Ectodermal cell (in vitro differentiated cells): ENCODE data around the gene GGT7. TPM values are rescaled to one million over a fixed set of nuclear protein-coding genes. Genes with fewer than 3 reads are reported as not detected.
"Not testable (repeated sequence)": the region's sequence is repeated elsewhere in the genome, so short reads cannot be mapped to it uniquely, and the experiment has no call there.

Source experiments
- H3K27ac ChIP-seq: 2 replicates; pipeline ENCODE4 v1.7.0; 2013; ENCODE audit warnings: mild to moderate bottlenecking, low read depth, low read length; ENCODE audit not compliant: insufficient read depth, poor library complexity, severe bottlenecking
- H3K27me3 ChIP-seq: 2 replicates; pipeline ENCODE4 v1.7.0; 2013; ENCODE audit warnings: mild to moderate bottlenecking, low read length; ENCODE audit not compliant: insufficient read depth, control insufficient read depth, poor library complexity, severe bottlenecking
- H3K36me3 ChIP-seq: one replicate; pipeline ENCODE4 v1.7.0; 2013; ENCODE audit warnings: low read length; ENCODE audit not compliant: control insufficient read depth, insufficient read depth
- H3K4me1 ChIP-seq: one replicate; pipeline ENCODE4 v1.7.0; 2013; ENCODE audit warnings: low read length; ENCODE audit not compliant: control insufficient read depth, insufficient read depth
- H3K4me3 ChIP-seq: 2 replicates; pipeline ENCODE4 v1.7.0; 2013; ENCODE audit warnings: low read depth, low read length, control low read depth; ENCODE audit not compliant: insufficient read depth
- H3K9me3 ChIP-seq: 2 replicates; pipeline ENCODE4 v1.7.0; 2013; ENCODE audit warnings: mild to moderate bottlenecking, low read length, moderate library complexity; ENCODE audit not compliant: control insufficient read depth
- WGBS, 2 experiments: methylation state at CpG; one replicate each; pipeline ENCODE4 v1.1.7; 2013; ENCODE audit warnings: missing lambda C conversion rate in 2 of 2; 5-methylcytosine and 5-hydroxymethylcytosine counted together
- polyA plus RNA-seq, 4 experiments: library from polyadenylated mRNA; stranded (reverse); fragments of 50-300 nt; gene quantifications; one replicate each; pipeline ENCODE4 v1.2.3, GENCODE V29; 2013

The GGT7 gene
- polyA plus RNA-seq (2013, experiment 1 of 4), result 40.0 TPM
- 41.5 TPM for polyA plus RNA-seq (2013, experiment 2 of 4)
- polyA plus RNA-seq (2013, experiment 3 of 4), result 30.4 TPM
- 38.3 TPM for polyA plus RNA-seq (2013, experiment 4 of 4)

- H3K27ac ChIP-seq, result no peak within 1 kb of the TSS
- H3K27me3 ChIP-seq, result peaks cover 25% of the 10 kb centered on the region
- H3K36me3 ChIP-seq, result no peaks in the 10 kb centered on the region
- peak within 1 kb of the TSS; percentile 64 for H3K4me3 ChIP-seq
- H3K9me3 ChIP-seq, result no peaks in the 10 kb centered on the region
- H3K4me1 ChIP-seq, result peaks cover 4% of the 10 kb centered on the region
- 4% methylated on average over 52 of the region's 52 CpGs for WGBS, 2 experiments
These were observed at the start of gene GGT7 for GRCh38 chr20:34872622-34873224. TSS of gene GGT7 (minus strand) at chr20:34872856. CDS start at chr20:34872815, 41 bp downstream.

GRCh38 chr20:34921436-34921835, 48.8 kb upstream of the GGT7 start:
- no peaks in the 10 kb centered on the region for H3K9me3 ChIP-seq
- H3K27ac ChIP-seq, result no peak overlapping the region
- H3K4me1 ChIP-seq, result no peaks in the 10 kb centered on the region
- H3K36me3 ChIP-seq, result no peaks in the 10 kb centered on the region
- WGBS, 2 experiments, result 92 to 95% methylated on average over 3 of the region's 3 CpGs
- no peaks in the 10 kb centered on the region for H3K27me3 ChIP-seq
- H3K4me3 ChIP-seq, result no peak overlapping the region

- H3K4me1 ChIP-seq, result no peaks in the 10 kb centered on the region
- no peaks in the 10 kb centered on the region for H3K36me3 ChIP-seq
- H3K27me3 ChIP-seq, result no peaks in the 10 kb centered on the region
- no peak overlapping the region for H3K27ac ChIP-seq
- H3K4me3 ChIP-seq, result no peak overlapping the region
- no peaks in the 10 kb centered on the region for H3K9me3 ChIP-seq
These were observed 47.4 kb upstream of the GGT7 start for GRCh38 chr20:34920055-34920454.

DNA sequence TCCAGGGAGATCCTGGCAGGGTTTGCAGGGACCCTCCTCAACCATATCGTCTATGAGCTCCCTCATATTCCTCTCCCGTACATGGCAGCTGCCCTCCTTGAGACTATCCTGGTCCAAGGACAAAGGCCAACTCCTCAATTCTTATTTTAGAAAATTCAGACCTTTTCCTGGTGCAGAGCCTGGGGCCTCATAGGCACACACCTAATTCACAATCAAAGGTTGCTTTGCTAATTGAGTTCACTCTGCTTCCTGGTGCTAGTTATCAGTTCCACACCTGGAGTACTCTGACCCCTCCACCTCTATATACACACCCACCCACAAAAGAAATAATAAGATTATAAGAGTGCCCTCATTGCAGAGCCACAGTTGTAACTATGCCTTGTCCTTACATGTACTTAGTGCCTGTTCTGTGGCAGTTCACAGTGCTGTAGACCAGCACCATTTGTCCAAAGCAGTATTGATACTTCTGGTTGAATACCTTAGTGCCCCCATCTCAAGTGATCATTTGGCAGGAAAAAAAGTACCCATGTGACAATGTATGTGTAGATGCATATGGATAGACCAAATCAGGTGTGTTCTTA, 44.2 kb upstream of the GGT7 start:
- Histone ChIP-seq H3K27ac (no peak overlapping the region), H3K36me3 (no peaks in the 10 kb centered on the region), H3K9me3 (no peaks in the 10 kb centered on the region), H3K4me3 (no peak overlapping the region), H3K4me1 (no peaks in the 10 kb centered on the region), H3K27me3 (no peaks in the 10 kb centered on the region)
- 82 to 96% methylated on average over 2 of the region's 2 CpGs for WGBS, 2 experiments

DNA sequence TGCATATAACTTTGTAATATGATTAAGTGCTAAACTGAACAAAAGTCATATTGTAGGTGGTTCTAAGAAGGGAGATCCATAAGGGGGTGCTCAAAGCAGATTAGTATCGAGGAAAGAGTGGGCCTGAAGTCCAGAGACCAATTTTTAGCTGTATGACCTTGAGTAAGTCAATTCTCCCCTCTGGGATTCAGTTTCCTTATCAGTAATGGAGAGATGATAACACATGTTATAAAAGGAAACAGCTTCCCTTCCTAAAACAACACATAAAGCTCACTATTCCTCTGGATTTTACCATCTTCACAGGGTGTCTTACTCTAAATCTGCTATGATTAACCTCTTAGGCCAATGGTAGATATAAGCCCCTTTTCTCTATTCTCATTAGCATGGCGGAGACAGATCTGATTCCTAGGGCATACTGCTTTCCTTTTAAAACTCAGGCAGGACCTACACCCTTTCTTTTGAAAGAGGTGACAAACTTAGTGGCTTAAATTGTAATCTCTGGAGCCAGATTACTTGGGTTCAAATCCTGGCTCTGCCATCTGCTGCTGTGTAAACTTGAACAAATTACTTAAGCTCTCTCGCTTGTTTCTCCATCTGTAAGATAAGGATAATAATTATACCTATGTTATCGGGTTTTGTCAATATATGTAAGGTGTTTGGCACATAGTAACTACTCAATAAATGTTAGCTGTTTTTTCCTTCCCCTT, 43.2 kb upstream of the GGT7 start:
- H3K36me3 ChIP-seq, result no peaks in the 10 kb centered on the region
- no peak overlapping the region for H3K27ac ChIP-seq
- no peaks in the 10 kb centered on the region for H3K4me1 ChIP-seq
- H3K27me3 ChIP-seq, result no peaks in the 10 kb centered on the region
- 92 to 93% methylated on average over 3 to 4 of the region's 4 CpGs for WGBS, 2 experiments
- H3K9me3 ChIP-seq, result no peaks in the 10 kb centered on the region
- no peak overlapping the region for H3K4me3 ChIP-seq

GRCh38 chr20:34915131-34915530, 42.5 kb upstream of the GGT7 start:
- H3K27me3 ChIP-seq, result no peaks in the 10 kb centered on the region
- no peak overlapping the region for H3K27ac ChIP-seq
- 94 to 95% methylated on average over 4 of the region's 4 CpGs for WGBS, 2 experiments
- no peaks in the 10 kb centered on the region for H3K9me3 ChIP-seq
- H3K36me3 ChIP-seq, result no peaks in the 10 kb centered on the region
- no peaks in the 10 kb centered on the region for H3K4me1 ChIP-seq
- no peak overlapping the region for H3K4me3 ChIP-seq

DNA sequence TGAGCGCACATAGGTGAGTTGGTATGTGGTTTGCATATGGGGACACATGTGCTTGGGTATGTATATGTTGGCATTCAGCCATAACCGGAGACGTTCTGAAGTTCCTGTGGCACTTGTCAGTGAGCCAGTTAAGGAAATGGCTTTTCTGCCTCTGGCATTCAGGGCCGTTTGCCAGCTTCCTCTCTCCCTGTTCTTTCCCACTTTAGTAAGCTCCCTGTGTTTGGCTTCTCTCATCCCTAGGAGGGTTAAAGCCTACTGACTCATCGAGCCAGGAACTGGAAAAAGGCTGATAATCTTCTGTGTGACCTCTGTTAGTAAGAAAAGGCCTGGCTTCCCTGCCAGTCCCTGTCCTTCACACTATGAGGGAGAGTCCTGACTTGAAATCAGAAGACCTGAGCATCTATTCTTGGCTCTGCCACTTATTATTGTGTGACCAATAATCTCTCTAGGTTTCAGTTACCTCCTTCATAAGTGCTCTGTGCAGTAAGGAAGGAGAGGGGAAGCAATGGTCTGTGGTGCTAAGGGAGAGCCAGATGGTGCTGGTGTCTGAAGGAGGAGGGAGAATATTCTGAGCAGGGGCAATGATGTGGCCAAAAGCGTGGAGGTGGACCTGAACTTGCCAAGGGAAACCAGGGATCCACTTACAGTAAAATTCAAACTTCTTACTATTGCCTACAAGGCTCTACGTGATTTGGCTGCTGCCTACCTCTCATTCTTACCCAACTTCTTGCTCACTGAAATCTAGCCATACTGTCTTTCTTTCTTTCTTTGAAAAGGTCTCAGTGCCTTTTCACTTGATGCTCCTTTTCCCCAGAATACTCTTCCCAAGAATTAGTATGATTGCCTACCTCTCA, 35.2 kb upstream of the GGT7 start:
- Histone ChIP-seq H3K9me3 (no peaks in the 10 kb centered on the region), H3K4me1 (no peaks in the 10 kb centered on the region), H3K36me3 (no peaks in the 10 kb centered on the region), H3K4me3 (no peak overlapping the region), H3K27me3 (no peaks in the 10 kb centered on the region), H3K27ac (no peak overlapping the region)
- WGBS, 2 experiments, result 78 to 81% methylated on average over 7 of the region's 7 CpGs

DNA sequence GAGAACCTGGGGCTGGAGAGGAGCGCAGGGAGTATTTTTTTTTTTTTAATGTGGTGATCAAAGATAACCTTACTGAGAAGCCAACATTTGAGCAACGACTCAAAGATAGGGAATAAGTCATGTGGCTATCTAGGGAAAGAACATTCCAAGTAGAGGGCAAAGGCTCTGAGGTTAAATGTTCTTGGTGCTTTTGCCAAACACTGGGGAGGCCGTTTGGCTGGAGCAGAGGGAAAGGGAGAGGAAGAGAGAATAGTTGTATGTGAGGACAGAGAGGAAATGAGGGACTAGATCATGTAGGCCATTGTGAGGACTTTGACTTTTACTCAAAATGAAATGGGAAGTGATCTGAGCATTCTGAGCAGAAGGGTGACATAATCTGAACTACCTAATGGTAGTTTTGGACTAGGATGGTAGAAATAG, 31.6 kb upstream of the GGT7 start:
- H3K4me1 ChIP-seq, result no peaks in the 10 kb centered on the region
- H3K27ac ChIP-seq, result no peak overlapping the region
- no peak overlapping the region for H3K4me3 ChIP-seq
- no peaks in the 10 kb centered on the region for H3K36me3 ChIP-seq
- 92 to 93% methylated on average over 3 of the region's 3 CpGs for WGBS, 2 experiments
- H3K9me3 ChIP-seq, result no peaks in the 10 kb centered on the region
- H3K27me3 ChIP-seq, result no peaks in the 10 kb centered on the region

DNA sequence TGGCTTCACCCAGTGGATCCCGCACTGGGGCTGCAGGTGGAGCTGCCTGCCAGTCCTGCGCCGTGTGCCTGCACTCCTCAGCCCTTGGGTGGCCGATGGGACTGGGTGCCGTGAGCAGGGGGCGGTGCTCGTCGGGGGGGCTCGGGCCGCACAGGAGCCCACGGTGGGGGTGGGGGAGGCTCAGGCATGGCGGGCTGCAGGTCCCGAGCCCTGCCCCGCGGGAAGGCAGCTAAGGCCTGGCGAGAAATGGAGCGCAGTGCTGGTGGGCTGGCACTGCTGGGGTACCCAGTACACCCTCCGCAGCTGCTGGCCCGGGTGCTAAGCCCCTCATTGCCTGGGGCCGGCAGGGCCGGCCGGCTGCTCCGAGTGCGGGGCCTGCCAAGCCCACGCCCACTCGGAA, 26.1 kb upstream of the GGT7 start:
- not testable (repeated sequence) for H3K4me3 ChIP-seq, H3K9me3 ChIP-seq, H3K27me3 ChIP-seq, H3K36me3 ChIP-seq, H3K27ac ChIP-seq, H3K4me1 ChIP-seq
- WGBS, 2 experiments, result 91 to 92% methylated on average over 26 of the region's 26 CpGs

- H3K36me3 ChIP-seq, H3K27ac ChIP-seq, H3K9me3 ChIP-seq, H3K4me1 ChIP-seq, H3K27me3 ChIP-seq, H3K4me3 ChIP-seq: not testable (repeated sequence)
- WGBS, 2 experiments, result 91 to 93% methylated on average over 2 to 3 of the region's 3 CpGs
These were observed 25.5 kb upstream of the GGT7 start for GRCh38 chr20:34898129-34898528.
